GM18499 (cell line): ENCODE data around the gene ZNF564.
"Not testable (repeated sequence)": the region's sequence is repeated elsewhere in the genome, so short reads cannot be mapped to it uniquely, and the experiment has no call there.

Source experiments
- ATAC-seq: cut with Tn5 transposase; IDR thresholded peaks from one replicate; pipeline ENCODE4 v1.9.1; 2021; ENCODE audit warnings: moderate number of reproducible peaks; ENCODE audit not compliant: insufficient read depth, unreplicated experiment

The ZNF564 gene

DNA sequence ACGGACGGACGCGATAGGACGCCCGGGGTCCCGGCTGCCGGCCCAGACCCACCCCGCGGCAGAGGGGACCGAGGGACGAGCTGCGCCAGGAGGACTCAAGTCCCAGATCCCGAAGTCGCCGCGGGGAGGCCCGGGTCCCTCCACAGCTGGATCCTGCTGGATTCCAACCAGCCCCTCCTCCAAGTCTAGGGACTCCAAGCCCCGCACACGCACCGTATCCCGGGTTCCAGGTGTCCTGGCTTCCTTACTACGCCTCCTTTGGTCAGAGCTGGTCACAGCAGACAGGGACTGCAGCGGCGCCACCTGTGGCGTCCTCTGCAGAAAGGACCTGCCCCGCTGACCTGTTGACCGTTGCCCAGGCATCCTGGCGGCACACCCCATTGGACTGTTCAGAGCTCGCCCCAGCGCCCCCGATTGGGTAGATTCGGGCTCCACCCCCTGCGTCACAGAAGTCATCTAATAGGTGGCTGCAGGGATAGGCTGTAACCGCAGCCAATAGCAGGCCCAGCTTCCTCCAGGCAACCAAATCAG is 37.7 kb downstream of the ZNF564 start:
- ATAC-seq: no peak

DNA sequence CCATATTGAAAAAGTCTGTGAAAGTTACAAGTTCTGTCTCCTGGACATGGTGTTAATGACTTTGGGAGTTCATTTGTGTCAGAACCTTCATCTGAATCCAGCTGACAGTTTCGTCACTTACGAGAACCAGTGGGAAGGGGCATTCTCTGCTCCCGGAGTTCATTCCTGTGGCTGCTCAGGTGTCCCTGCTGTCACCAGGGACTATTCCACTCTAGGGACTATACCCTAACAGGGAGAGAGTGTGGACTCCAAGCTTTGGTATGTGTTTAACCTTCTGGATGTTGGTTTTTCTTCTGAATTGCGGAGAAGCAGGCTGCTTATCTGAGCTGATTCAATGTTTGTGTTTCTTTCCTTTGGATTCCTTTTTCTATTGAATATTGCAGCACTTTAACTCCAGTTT is 54.2 kb downstream of the ZNF564 start:
- no peak for ATAC-seq

DNA sequence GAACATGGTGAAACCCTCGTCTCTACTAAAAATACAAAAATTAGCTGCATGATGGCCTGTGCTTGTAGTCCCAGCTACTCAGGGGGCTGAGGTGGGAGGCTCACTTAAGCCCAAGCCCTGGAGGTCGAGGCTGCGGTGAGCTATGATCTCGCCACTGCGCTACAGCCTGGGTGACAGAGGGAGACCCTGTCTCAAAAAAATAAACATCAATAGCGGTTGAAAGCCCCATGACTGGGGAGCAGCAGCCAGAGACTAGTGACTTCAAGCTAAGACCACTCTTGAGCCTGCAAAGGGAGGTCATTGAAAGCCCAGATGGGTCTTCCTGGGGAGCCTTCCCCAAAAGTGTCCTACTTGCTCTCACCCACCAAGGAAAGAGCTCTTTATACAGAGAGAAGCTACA is 54.8 kb downstream of the ZNF564 start:
- no peak for ATAC-seq

DNA sequence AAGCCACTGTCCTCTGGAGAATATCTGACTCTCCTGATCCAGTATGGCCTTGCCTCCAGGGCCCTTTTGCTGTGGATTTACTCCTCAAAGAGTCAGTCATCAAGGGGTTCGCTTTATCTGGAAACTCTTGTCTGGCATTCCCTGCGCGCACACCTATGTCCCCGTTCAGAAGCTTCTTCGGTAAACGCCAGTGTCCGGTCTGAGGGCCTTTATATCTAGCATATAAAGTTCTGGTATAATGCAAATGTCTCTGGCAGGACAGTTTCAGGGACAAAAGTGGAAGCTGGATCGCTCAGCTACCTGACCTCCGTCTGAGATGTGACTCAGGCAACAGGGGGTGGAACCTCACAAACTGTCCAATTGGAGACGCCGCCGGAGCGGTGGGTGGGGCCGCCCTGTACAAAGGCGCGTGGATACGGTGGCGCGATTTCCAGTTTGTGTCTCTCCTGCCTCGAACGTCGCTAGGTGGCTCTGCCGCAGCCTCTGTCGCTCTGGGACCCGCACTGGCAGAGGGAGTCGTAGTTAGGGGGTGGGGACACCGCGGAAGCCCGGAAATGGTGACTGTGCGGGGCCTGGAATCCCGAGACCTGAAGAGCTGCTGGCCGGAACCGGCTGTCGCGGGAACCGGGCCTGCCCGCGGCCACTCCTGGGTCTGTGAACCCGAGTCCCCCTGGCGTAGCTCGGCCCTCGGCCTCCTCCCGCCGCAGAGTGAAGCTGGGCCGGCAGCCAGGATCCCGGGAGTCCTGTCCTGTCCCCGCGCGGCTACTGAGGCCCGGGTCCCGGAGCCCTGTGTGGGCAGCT is 56.1 kb downstream of the ZNF564 start:
- no peak for ATAC-seq

DNA sequence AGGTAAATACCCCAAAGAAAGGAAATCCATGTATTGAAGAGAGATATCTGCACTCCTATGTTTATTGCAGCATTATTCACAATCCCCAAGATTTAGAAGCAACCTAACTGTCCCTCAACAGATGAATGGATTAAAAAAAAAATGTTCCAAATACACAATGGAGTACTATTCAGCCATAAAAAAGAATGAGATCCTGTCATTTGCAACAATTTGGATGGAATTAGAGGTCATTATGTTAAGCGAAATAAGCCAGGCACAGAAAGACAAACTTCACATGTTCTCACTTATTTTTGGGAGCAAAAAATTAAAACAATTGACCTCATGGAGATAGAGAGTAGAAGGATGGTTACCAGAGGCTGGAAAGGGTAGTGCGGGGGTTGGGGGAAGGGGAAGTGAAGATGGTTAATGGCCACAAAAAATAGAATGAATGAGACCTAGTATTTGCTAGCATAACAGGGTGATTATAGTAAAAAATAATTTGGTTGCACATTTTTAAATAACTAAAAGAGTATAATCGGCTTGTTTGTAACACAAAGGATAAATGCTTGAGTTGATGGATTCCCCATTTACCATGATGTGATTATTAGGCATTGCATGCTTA is 56.9 kb downstream of the ZNF564 start:
- no peak for ATAC-seq

DNA sequence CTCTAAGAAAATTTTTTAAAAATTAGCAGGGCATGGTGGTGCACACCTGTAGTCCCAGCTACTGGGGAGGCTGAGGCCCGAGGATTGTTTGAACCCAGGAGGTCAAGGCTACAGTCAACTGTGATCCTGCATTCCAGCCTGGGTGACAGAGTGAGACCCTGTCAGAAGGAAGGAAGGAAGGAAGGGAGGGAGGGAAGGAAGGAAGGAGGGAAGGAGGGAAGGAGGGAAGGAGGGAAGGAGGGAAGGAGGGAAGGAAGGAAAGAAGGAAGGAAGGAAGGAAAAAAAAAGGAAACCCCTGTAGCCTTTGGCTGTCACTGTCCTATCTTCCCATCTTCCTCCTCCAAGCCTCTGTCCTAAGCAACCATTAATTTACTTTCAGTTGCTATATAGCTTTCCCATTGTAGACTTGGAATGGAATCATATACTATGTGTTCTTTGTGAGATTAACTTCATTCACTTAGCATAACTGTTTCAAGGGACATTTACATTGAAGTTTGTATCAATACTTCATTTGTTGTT is 65.0 kb downstream of the ZNF564 start:
- not testable (repeated sequence) for ATAC-seq

DNA sequence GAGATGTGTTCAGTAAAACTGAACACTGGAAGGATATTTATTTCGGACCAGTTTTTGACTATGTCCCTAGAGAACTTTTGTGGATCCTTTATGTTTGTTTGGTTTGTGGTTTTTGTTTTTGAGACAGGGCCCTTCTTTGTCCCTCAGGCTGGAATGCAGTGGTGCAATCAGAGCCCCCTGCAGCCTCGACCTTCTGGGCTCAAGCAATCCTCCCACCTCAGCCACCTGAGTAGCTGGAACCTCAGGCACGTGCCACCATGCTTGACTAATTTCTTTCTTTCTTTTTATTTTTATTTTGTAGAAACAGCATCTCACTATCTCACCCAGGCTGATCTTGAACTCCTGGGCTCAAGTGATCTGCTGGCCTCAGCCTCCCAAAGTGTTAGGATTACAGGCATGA is 65.7 kb downstream of the ZNF564 start:
- no peak for ATAC-seq

DNA sequence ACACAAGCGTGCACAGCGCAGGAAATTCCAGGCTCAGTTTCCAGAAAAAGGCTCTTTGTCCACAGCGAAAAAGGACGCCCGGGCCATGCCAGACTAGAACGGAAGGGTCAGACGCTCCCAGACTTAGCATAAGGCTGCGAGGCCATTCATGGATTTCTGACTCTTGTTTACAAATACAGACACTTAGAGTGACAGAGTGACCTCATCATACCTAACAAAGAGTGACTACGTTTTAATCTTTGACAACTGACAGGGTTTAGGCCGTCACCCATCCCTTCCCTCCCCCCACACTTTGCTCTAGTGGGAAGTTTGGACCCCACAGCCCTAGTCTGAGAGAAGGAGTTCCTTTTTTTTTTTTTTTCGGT is 66.2 kb downstream of the ZNF564 start:
- ATAC-seq: no peak

DNA sequence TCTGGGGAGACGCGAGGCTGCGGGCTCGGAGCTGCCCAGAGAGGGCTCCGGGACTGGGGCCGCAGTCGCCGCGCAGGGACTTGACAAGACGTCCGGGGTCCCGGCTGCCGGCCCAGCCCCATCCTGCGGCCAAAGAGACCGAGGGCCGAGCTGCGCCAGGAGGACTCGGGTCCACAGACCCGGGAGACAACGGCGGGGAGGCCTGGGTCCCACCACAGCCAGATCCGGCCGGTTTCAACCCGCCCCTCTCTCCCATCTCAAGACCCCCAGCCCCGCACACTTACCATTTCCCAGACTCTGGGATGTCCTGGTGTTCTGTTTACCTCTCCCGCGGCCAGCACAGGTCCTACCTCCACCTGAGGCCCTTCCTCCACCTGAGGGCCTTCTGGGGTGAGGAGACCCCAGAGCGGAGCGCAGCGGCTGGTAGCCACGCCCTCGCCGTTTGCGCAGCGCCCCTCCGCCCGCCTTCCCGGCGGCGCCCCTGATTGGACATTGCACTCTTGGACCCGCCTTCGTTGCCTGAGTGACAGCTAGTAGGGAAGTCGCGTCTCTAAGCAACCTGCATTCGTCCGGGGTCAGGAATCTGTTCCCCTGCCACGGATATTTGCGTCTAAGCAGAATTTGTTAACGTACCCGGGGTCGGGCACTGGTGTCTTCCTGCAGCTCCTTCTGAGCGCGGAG is 66.8 kb downstream of the ZNF564 start, which contains the start of gene ZNF709:
Gene ZNF709, minus strand, starts transcription at position 446 of the 681 bp plus-strand sequence. Its CDS starts 159 bp downstream, at position 287.
- ATAC-seq: peak; percentile 55

DNA sequence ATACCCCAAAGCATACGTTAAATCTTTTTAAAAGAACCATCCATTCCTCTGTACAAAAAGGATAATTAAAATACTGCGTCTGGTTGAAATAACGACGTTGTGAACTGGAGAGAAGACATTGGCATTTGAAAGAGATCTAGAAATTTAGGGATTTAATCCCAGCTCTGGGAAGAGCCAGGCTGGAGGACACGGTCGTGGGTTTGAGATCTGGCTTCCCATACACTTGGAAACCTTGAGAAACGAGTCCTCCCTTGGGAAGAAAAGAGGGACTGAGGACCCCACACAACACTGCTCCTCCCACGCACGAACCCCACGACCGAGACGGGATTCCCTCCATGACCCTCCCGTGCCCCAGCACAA is 67.3 kb downstream of the ZNF564 start:
- no peak for ATAC-seq

DNA sequence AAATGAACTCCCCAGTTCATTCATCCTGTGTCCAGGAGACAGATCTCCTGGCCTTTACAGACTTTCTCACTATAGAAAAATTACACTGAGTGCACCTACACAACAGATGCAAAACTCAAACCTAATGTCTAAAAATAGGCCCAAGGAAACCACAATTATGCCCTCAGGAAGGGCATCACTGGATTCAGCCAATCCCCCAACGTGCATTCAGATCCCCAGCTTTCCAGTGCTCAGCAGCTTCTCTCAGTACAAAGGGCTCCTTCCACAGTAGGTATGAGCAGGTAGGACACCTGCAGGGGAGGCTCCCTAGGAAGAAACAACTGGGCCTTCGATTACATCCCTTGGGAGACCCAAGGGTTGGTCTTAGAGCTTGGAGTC is 68.8 kb downstream of the ZNF564 start:
- ATAC-seq: no peak

DNA sequence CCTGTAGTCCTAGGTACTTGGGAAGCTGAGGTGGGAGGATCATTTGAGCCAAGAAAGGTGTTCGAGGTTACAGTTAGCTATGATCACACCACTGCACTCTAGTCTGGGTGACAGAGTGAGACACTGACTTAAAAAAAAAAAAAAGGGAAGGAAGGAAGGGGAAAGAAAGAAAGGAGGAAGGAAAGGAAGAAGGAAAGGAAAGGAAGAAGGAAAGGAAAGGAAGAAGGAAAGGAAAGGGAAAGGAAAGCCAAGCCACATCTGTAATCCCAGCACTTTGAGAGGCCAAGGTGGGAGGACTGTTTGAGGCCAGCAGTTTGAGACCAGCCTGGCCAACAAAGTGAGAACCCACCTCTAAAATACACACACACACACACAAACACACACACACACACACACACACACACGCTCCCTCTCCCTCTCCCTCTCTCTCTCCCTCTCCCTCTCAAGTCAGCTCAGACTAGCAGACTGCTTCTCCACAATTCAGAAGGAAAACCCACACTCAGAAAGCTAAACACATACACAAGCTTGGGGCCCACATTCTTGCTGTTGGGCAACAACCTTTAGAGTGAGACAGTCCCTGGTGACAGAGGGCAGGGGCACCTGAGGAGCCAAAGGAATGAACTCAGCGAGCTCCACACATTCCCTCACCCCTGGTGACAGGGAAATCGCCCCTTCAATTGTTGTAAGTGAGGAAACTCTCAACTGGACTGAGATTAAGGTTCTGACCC is 69.3 kb downstream of the ZNF564 start:
- ATAC-seq: no peak

DNA sequence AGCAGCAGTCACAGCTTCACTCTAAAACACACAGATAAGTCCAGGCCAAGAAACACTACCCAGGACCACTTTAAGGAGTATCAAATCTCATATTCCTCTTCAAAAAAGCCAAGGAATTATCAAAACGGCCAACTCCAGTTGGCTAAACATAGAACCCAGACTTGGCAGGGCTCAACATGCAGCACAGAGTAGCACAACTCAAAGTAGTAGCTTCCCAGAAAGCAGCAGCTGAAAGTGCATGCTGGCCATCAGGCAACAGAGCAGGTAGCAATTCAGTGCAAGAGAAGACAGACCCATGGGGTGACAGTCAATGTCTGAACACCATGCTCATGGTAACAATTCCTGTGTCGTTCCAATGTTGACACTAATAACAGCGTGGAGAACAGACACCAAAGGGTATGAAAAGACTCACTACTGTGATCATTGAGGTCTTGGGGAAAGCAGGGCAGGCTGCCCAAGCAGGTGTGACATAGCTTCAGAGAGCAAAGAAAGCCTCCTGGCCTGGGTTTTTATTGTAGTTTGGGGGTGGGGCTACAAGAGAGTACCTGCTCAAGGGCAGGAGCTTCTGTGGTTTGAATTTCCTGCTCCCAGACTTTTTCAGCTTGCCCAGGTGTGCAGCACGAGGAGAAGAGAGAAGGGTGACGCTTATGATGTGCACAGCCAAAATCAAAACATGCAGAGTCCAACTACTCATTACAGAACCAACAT is 72.9 kb downstream of the ZNF564 start:
- no peak for ATAC-seq
